K562 (cell line): ENCODE measurements around the gene USP37. TPM values are rescaled to one million over a fixed set of nuclear protein-coding genes. Genes with fewer than 3 reads are reported as not detected.

Source experiments
- ATAC-seq: fragments of 200-7000 bp; cut with Tn5 transposase; 3 replicates; pipeline ENCODE4 v1.9.1; 2020; ENCODE audit warnings: moderate library complexity
- BruUV-seq: library from RNA; stranded (reverse); fragments of 400-500 nt; replicated peaks from 2 replicates; lab custom pipeline; 2021; lab: Mats Ljungman, UMichigan
- CTCF ChIA-PET: fragments of 300-600 bp; formaldehyde crosslinking; extraction: SDS; loops from one replicate; lab custom pipeline; 2021; ENCODE audit warnings: low intra/inter-chr PET ratio; lab: Yijun Ruan, JAX
- POLR2A ChIA-PET: fragments of 300-600, 350-650 bp; sonication (Branson Sonifier 250); formaldehyde crosslinking; extraction: SDS; loops from one replicate; lab custom pipeline; 2021; ENCODE audit warnings: antibody characterized with exemption, inconsistent platforms; lab: Yijun Ruan, JAX
- DNase-seq, 4 experiments: peaks; one replicate each; pipeline versions ENCODE4 v3.0.0 to v3.0.0-alpha.2; 2011 to 2018; ENCODE audit warnings: low spot score in 3 of 4, mixed read lengths in 3 of 4; ENCODE audit errors: extremely low read depth in 1 of 4
- FAIRE-seq: peaks from 2 replicates; lab custom pipeline; 2011; peaks lifted over from hg19 to GRCh38; lab: Jason Lieb, UNC
- H2AFZ ChIP-seq: 2 replicates; pipeline ENCODE4 v1.6.0; 2011; ENCODE audit warnings: low read depth, low read length, control low read depth, inconsistent platforms
- H3K27ac ChIP-seq: fragments of 200-600 bp; 3 replicates; pipeline ENCODE4 v1.8.0; 2011; ENCODE audit warnings: low read depth, mild to moderate bottlenecking, control low read depth, inconsistent platforms, low read length, moderate library complexity, mixed read lengths; ENCODE audit errors: extremely low read depth
- H3K27me3 ChIP-seq, 2 experiments: fragments of 300-600 bp in 1 of 2; 2 replicates in 1 of 2; 3 replicates in 1 of 2; pipeline versions ENCODE4 v1.6.0 to v1.8.0; 2011; ENCODE audit warnings: inconsistent platforms in 2 of 2, low read length in 2 of 2, mild to moderate bottlenecking in 1 of 2, mixed read lengths in 1 of 2, moderate library complexity in 1 of 2; ENCODE audit not compliant: control insufficient read depth in 2 of 2, insufficient read depth in 2 of 2
- H3K36me3 ChIP-seq: fragments of 300-600 bp; 3 replicates; pipeline ENCODE4 v1.8.0; 2011; ENCODE audit warnings: mild to moderate bottlenecking, low read length, inconsistent platforms; ENCODE audit not compliant: control insufficient read depth, insufficient read depth
- H3K4me1 ChIP-seq, 2 experiments: fragments of 200-600 bp in 1 of 2; replicated peaks in 1 of 2; 2 replicates in 1 of 2; 3 replicates in 1 of 2; pipeline versions ENCODE4 v1.5.1 to v1.8.0; 2011; ENCODE audit warnings: inconsistent platforms in 2 of 2, low read length in 2 of 2, mild to moderate bottlenecking in 1 of 2, mixed read lengths in 1 of 2, moderate library complexity in 1 of 2; ENCODE audit not compliant: control insufficient read depth in 2 of 2, insufficient read depth in 2 of 2
- H3K4me2 ChIP-seq: 2 replicates; pipeline ENCODE4 v1.6.1; 2011; ENCODE audit warnings: low read length, control low read depth, inconsistent platforms, mixed read lengths; ENCODE audit not compliant: insufficient read depth
- H3K4me3 ChIP-seq: fragments of 200-600 bp; sonication (generic), shearing (Covaris generic); 2 replicates; pipeline ENCODE4 v1.5.1; 2016; ENCODE audit warnings: control low read depth, inconsistent platforms
- H3K79me2 ChIP-seq: fragments of 200-600 bp; 3 replicates; pipeline ENCODE4 v1.8.0; 2011; ENCODE audit warnings: low read length, inconsistent platforms; ENCODE audit not compliant: control insufficient read depth, insufficient read depth
- H3K9ac ChIP-seq, 2 experiments: 2 replicates each; pipeline versions ENCODE4 v1.6.0 to v1.6.1; 2011; ENCODE audit warnings: low read depth in 2 of 2, low read length in 2 of 2, control low read depth in 1 of 2, inconsistent platforms in 1 of 2, mild to moderate bottlenecking in 1 of 2, mixed read lengths in 1 of 2; ENCODE audit not compliant: insufficient read depth in 1 of 2
- H3K9me1 ChIP-seq: one replicate; pipeline ENCODE4 v1.6.0; 2011; ENCODE audit warnings: inconsistent platforms, mild to moderate bottlenecking, low read length, moderate library complexity; ENCODE audit not compliant: control insufficient read depth, insufficient read depth
- H3K9me3 ChIP-seq: replicated peaks from 2 replicates; pipeline ENCODE4 v1.5.1; 2011; ENCODE audit warnings: low read depth, low read length, inconsistent platforms; ENCODE audit not compliant: control insufficient read depth, insufficient read depth
- H4K20me1 ChIP-seq: replicated peaks from 2 replicates; pipeline ENCODE4 v1.6.1; 2011; ENCODE audit warnings: low read length, inconsistent platforms, mixed read lengths; ENCODE audit not compliant: control insufficient read depth, insufficient read depth
- BRF2 ChIP-seq: IDR thresholded peaks from 3 replicates; pipeline ENCODE4 v1.6.1; 2011; ENCODE audit warnings: borderline replicate concordance, mild to moderate bottlenecking; ENCODE audit not compliant: insufficient read length, insufficient read depth
- ETS1 ChIP-seq: conservative IDR thresholded peaks from 2 replicates; pipeline ENCODE4 v1.6.1; 2011; ENCODE audit warnings: low read depth, mild to moderate bottlenecking, low read length; ENCODE audit not compliant: control insufficient read depth
- HEY1 ChIP-seq: fragments of 250-450 bp; sonication (Bioruptor Pico); IDR thresholded peaks from 2 replicates; pipeline ENCODE4 v1.5.0; 2020; ENCODE audit warnings: mild to moderate bottlenecking, moderate library complexity, borderline replicate concordance
- IFI16 ChIP-seq: fragments of 250-450 bp; sonication (Bioruptor Pico); IDR thresholded peaks from 2 replicates; pipeline ENCODE4 v2.1.2; 2022; ENCODE audit warnings: mild to moderate bottlenecking, inconsistent platforms
- KLF1 ChIP-seq: fragments of 450-650 bp; IDR thresholded peaks from 2 replicates; pipeline ENCODE4 v1.6.1; 2016; ENCODE audit warnings: missing genetic modification characterization, missing compliant biosample characterization
- KLF13 ChIP-seq: fragments of 450-650 bp; IDR thresholded peaks from 2 replicates; pipeline ENCODE4 v1.6.1; 2016; ENCODE audit warnings: missing genetic modification characterization, low read depth, mild to moderate bottlenecking, missing compliant biosample characterization, moderate library complexity, borderline replicate concordance
- NFE2L1 ChIP-seq: fragments of 450-650 bp; IDR thresholded peaks from 2 replicates; pipeline ENCODE4 v1.6.1; 2016; ENCODE audit warnings: missing genetic modification characterization, low read depth, mild to moderate bottlenecking, missing compliant biosample characterization, moderate library complexity, borderline replicate concordance
- PHF8 ChIP-seq: fragments of 200-600 bp; sonication (generic); IDR thresholded peaks from 2 replicates; pipeline ENCODE4 v1.6.1; 2012; ENCODE audit warnings: mixed run types, mild to moderate bottlenecking, inconsistent platforms, low read length, moderate library complexity, borderline replicate concordance
- RBM25 ChIP-seq: fragments of 200-400 bp; formaldehyde crosslinking; IDR thresholded peaks from 2 replicates; pipeline ENCODE4 v1.6.1; 2018; ENCODE audit warnings: low read length, low read depth, moderate library complexity; ENCODE audit not compliant: severe bottlenecking
- STAG1 ChIP-seq: sonication (generic); formaldehyde crosslinking; IDR thresholded peaks from 2 replicates; pipeline ENCODE4 v1.5.0; 2020; ENCODE audit warnings: missing genetic modification reagents, borderline replicate concordance
- TAL1 ChIP-seq: fragments of 450-650 bp; IDR thresholded peaks from 2 replicates; pipeline ENCODE4 v1.6.1; 2016; ENCODE audit warnings: mild to moderate bottlenecking
- THAP12 ChIP-seq: fragments of 250-450 bp; sonication (Bioruptor Pico); IDR thresholded peaks from 2 replicates; pipeline ENCODE4 v1.9.0; 2021; ENCODE audit warnings: mild to moderate bottlenecking, inconsistent platforms
- USF1 ChIP-seq: sonication (generic); formaldehyde crosslinking; IDR thresholded peaks from 2 replicates; pipeline ENCODE4 v1.9.0; 2022; ENCODE audit warnings: mild to moderate bottlenecking, missing genetic modification reagents
- USF2 ChIP-seq: sonication (generic); formaldehyde crosslinking; IDR thresholded peaks from 2 replicates; pipeline ENCODE4 v1.5.0; 2020; ENCODE audit warnings: missing genetic modification reagents
- ZFP36 ChIP-seq: fragments of 150-350 bp; IDR thresholded peaks from 2 replicates; pipeline ENCODE4 v1.6.1; 2018; ENCODE audit warnings: low read length, low read depth; ENCODE audit not compliant: partially characterized antibody
- ZNF347 ChIP-seq: fragments of 450-650 bp; formaldehyde crosslinking; IDR thresholded peaks from 2 replicates; pipeline ENCODE4 v1.4.0; 2020; ENCODE audit warnings: low read depth, mild to moderate bottlenecking, moderate library complexity
- WGBS: fragments of 100-300 bp; shearing (Covaris generic); methylation state at CpG from one replicate; pipeline ENCODE4 v1.1.6; 2016; ENCODE audit warnings: low coverage, mixed read lengths; ENCODE audit not compliant: insufficient coverage; ENCODE audit errors: missing lambda C conversion rate; 5-methylcytosine and 5-hydroxymethylcytosine counted together
- in situ Hi-C: fragments of 300-500 bp; cut with MboI; formaldehyde crosslinking; loops from 4 replicates; pipeline ENCODE4 v1.15.0; 2018; ENCODE audit warnings: inconsistent platforms, mixed read lengths
- intact Hi-C: fragments of 100-400 bp; cut with micrococcal nuclease; formaldehyde crosslinking; loops from 2 replicates; pipeline ENCODE4 v1.14.2; 2022
- polyA plus RNA-seq, 8 experiments: library from polyadenylated mRNA; depleted of rRNA in 4 of 8; stranded (reverse) in 5 of 8; unstranded in 3 of 8; fragments of >200 nt; fragmentation: Nextera tagmentation in 2 of 8; fragmentation: Illumina TruSeq in 1 of 8; extraction: Ambion mirVana in 2 of 8; extraction: Trizol in 1 of 8; gene quantifications; 2 replicates each; pipeline versions ENCODE4 v1.2.1 to v1.2.3, GENCODE V29; 2011 to 2014; ENCODE audit warnings: inconsistent platforms in 1 of 8, missing spikeins in 1 of 8
- total RNA-seq, 7 experiments: library from RNA; depleted of rRNA in 6 of 7; stranded (reverse); fragments of >200 nt in 6 of 7; fragmentation: Illumina TruSeq in 2 of 7; extraction: Trizol in 2 of 7; gene quantifications; 2 replicates each; pipeline versions ENCODE4 v1.2.1 to v1.2.3, GENCODE V29; 2011 to 2021; ENCODE audit warnings: low replicate concordance in 1 of 7

Gene USP37
- total and polyA plus RNA-seq, 9 of the 15 experiments (the other 6 are each of a cell fraction or from before 2014, with no cell fraction given), result 2.0 to 14.2 (median 8.5) TPM

GRCh38 chr2:218427741-218428140, 140.4 kb downstream of the USP37 start:
- no peaks in the 10 kb centered on the region for H3K79me2 ChIP-seq
- POLR2A ChIA-PET, result interaction anchor here (0.8 kb wide), 1 partner anchor 9 kb away, joined by 4 read pairs; the partner anchor contains the start of gene VIL1
- H3K4me1 ChIP-seq, result peaks cover 12 to 47% of the 10 kb centered on the region in 2 experiments
- H3K9me3 ChIP-seq, result no peaks in the 10 kb centered on the region
- FAIRE-seq (no peak), DNase-seq (peak in 3 of 4 experiments; percentile 39 to 58 (median 52)), ATAC-seq (peak; percentile 35; the same call in 2 of the 3 replicates)
- no peaks in the 10 kb centered on the region for H3K36me3 ChIP-seq
- no peaks in the 10 kb centered on the region for H4K20me1 ChIP-seq
- WGBS, result 42% methylated on average over 8 of the region's 11 CpGs
- H2AFZ ChIP-seq, result peak overlapping the region; percentile 51
- CTCF ChIA-PET, result no interaction called here
- BruUV-seq, result no TSS peak
- H3K9me1 ChIP-seq, result no peaks in the 10 kb centered on the region
- H3K9ac ChIP-seq, result peak overlapping the region in 1 of 2 experiments; percentile 41; a peak in 1 of 4 replicates
- no peak overlapping the region for H3K4me3 ChIP-seq
- in situ Hi-C loops (no loop called here), intact Hi-C loops (no loop called here)
- no peak overlapping the region for H3K4me2 ChIP-seq
- no peaks in the 10 kb centered on the region for H3K27me3 ChIP-seq
- H3K27ac ChIP-seq, result no peak overlapping the region
- no peak for TF ChIP-seq KLF1 (tag)
- peak; percentile 48 for TF ChIP-seq USF2 (CRISPR knock-in tag)
- peak; percentile 72 for TF ChIP-seq USF1 (CRISPR knock-in tag)
- TF ChIP-seq THAP12 (CRISPR knock-in tag), result no peak
- no peak for TF ChIP-seq ZFP36
- no peak for TF ChIP-seq IFI16
- TF ChIP-seq STAG1, result no peak
- no peak for TF ChIP-seq ETS1
- TF ChIP-seq RBM25, result no peak
- no peak for TF ChIP-seq PHF8
- TF ChIP-seq TAL1, result no peak
- no peak for TF ChIP-seq NFE2L1
- TF ChIP-seq KLF13 (tag), result no peak
- TF ChIP-seq ZNF347 (CRISPR knock-in tag), result no peak
- TF ChIP-seq BRF2, result no peak
- TF ChIP-seq HEY1 (CRISPR knock-in tag), result no peak
